LNCAP (cell line): ENCODE data around the gene PLXNC1.

Experiments
- TF ChIP-seq, protein P1 (sequence below): fragments of 450-650 bp; IDR thresholded peaks from 2 replicates; pipeline ENCODE4 v1.5.1; 2017; ENCODE audit warnings: mild to moderate bottlenecking

Gene PLXNC1

DNA sequence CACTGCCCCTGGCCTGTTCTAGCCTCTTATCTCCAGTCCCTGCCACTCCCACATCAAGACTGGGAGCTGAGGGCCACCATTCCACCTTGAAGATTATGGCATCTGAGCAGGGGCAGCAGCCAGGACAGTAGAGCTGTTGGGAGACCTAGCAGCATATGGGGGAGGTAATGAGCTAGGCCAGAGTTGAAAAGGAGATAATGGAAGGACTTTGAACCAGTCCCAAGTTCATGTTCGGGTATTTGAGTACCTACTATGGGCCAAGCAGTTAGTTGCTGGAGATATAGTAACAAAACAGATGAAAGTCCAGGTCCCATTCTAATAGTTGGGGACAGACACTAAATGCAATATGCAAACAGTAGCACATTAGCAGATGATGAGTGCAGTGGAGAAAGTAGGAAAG, 151.5 kb downstream of the PLXNC1 start:
- TF ChIP-seq, protein P1, sequence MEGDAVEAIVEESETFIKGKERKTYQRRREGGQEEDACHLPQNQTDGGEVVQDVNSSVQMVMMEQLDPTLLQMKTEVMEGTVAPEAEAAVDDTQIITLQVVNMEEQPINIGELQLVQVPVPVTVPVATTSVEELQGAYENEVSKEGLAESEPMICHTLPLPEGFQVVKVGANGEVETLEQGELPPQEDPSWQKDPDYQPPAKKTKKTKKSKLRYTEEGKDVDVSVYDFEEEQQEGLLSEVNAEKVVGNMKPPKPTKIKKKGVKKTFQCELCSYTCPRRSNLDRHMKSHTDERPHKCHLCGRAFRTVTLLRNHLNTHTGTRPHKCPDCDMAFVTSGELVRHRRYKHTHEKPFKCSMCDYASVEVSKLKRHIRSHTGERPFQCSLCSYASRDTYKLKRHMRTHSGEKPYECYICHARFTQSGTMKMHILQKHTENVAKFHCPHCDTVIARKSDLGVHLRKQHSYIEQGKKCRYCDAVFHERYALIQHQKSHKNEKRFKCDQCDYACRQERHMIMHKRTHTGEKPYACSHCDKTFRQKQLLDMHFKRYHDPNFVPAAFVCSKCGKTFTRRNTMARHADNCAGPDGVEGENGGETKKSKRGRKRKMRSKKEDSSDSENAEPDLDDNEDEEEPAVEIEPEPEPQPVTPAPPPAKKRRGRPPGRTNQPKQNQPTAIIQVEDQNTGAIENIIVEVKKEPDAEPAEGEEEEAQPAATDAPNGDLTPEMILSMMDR, result no peak

DNA sequence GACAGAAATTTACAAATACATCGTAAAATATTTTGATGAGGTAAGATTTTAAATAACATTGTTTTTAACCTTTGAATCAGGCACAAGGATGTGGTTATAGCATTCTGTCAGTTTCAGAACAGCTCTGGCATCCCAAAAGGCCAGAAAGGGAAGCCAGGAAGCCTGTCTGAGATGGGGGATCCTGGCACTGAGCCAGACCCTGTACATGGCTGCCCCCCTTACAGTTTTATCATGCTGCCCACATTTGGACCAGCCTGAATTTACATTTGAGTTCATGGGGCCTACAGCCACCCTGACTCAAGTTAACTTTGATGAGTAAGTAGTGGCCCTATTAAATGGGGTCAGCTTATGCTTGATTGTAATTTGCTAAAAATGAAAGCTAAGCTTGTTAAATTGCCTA, 155.6 kb downstream of the PLXNC1 start:
- TF ChIP-seq, protein P1, result no peak

DNA sequence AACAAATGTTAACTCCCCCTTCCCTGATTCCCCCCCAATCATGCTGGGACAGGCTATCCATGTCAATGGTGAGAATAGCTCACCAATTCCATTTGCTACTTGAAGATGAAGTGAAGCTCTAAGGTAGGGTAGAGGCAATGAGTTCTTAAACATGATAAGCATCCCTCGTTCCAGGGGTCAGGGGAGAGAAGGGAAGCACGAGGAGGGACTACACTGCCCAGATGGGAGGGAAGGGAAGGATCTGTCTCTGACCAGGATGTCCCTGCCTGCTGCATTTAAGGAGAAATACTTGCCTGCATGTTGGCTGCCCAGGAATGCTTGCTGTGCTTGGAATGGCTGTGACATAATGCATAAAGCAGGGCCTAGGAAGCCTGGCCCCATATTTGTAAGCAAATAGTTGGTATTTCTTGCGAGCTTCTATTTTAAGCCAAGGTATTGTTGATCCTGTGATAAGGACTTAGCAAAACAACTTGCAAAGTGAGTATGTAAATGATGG, 156.2 kb downstream of the PLXNC1 start:
- TF ChIP-seq, protein P1, result no peak

DNA sequence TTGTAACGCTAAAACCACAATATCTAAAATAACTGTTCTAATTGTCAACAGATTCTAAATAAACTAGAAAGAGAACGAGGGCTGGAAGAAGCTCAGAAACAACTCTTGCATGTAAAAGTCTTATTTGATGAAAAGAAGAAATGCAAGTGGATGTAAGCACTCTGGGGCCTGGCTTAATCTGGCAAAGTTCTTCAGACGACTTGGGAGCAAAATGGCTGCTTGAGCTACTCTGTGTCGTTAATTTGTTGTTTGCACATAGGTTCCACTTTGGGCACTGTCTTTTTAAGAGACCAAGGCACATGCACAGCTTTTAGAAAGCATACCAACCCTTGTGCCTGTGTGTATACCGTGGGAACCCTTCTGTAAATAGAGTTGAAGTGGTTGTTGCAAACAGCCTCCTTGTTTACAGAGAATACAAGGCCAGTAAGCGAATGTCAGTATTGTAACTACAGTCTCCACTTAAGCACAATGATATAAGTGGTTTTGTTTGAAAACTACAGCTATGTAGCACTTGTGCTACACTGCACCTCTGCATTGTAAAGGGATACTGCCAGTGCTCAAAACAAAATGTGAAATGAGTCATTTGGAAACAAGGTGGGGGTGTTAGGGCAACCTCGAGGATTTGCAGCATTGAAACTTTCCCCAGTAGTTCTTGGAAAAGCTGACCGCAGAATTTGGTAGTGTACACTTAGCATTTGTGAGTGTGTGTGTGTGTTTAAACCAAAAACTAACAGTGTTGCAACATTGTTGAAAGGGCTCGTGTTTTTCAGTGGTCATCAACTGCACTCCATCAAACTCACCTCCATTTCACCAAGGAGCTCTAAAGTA, 157.0 kb downstream of the PLXNC1 start:
- TF ChIP-seq, protein P1, result no peak

DNA sequence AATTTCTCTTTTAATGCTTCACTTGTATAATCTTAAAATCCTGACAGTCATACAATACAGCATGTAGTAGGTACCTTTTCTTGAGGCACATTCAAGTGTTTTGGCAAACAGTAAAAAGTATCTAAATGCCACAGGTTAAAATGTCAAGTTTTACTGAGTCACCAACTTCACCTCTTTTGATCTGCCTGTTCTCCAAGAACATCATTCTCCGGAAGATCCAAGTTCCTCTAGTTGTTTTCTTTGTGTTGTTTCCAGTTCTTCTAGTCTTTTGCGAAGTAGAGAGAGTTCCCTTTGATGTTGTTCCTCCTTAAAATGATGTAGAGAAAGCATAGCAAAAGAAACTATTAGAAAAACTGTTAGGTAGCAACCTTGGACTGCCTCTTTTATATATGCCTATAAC, 160.2 kb downstream of the PLXNC1 start:
- TF ChIP-seq, protein P1, result no peak

DNA sequence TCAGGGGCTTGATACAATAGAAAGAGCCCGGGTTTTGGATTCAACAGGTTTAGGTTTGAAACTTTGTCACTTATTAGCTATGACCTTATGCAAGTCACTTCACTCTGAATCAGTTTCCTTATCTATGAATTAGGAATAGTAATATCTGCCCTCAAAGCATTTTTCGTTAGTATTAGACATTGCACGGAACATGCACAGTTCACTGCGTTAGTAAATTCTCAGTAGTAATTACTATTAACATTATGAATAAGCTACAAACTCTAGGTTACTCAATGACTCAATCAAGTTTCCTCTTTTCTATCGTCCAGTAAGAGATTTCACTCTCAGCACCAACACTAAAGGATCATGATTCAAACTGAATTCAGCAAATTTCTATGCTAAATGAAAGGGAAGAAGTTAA, 161.0 kb downstream of the PLXNC1 start:
- TF ChIP-seq, protein P1, result no peak

DNA sequence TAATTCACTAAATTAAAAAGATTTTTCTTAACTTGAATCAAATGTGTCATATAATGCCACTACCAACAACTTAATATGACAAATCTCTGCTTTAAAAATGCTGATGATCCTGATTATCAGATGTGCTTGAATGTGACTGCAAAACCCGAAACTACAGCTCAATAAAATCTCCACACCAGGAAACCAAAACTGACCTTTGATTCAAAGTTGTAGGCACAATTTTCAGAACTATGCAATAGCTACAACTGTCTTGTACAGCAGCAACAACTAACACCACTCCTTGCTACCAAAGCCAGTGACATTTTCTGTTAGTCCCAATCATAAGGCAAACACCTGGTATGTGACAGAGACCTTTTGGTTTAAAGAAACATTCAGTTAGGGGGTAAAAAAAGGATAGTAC, 164.0 kb downstream of the PLXNC1 start:
- TF ChIP-seq, protein P1, result no peak
